B cell (primary cell): ENCODE data around the gene SEC16A. TPM values are rescaled to one million over a fixed set of nuclear protein-coding genes. Genes with fewer than 3 reads are reported as not detected.

Experiments used
- ATAC-seq: fragments of 200-7000 bp; cut with Tn5 transposase; one replicate; pipeline ENCODE4 v1.10.0; 2021; ENCODE audit warnings: low read depth, mild to moderate bottlenecking, moderate number of reproducible peaks, moderate library complexity
- CTCF ChIA-PET: fragments of 350-600 bp; sonication (Branson Sonifier 250); formaldehyde crosslinking; loops from one replicate; lab custom pipeline; 2021; ENCODE audit warnings: antibody characterized with exemption, inconsistent platforms; lab: Charles Lee
- POLR2A ChIA-PET: fragments of 350-600 bp; sonication (Branson Sonifier 250); formaldehyde crosslinking; loops from one replicate; lab custom pipeline; 2021; ENCODE audit warnings: antibody characterized with exemption; lab: Charles Lee
- DNase-seq: peaks from one replicate; pipeline ENCODE4 v3.0.0; 2013
- H2AFZ ChIP-seq: 2 replicates; pipeline ENCODE4 v1.6.1; 2012; ENCODE audit warnings: mild to moderate bottlenecking, low read depth, low read length; ENCODE audit not compliant: insufficient read depth, poor library complexity, severe bottlenecking
- H3K27ac ChIP-seq, 2 donors: 1 replicate in 1 of 2; 2 replicates in 1 of 2; pipeline ENCODE4 v1.5.1; 2012 to 2013; ENCODE audit warnings: low read length in 2 of 2, mild to moderate bottlenecking in 2 of 2, moderate library complexity in 1 of 2
- H3K27me3 ChIP-seq, 4 experiments: fragments of 200-600 bp in 1 of 4; sonication (generic) in 1 of 4; replicated peaks in 1 of 4; 1 replicate in 2 of 4; 2 replicates in 2 of 4; pipeline versions ENCODE4 v1.6.1 to v1.7.0; 2013 to 2016; ENCODE audit warnings: low read length in 3 of 4, mild to moderate bottlenecking in 2 of 4, mixed read lengths in 1 of 4, moderate library complexity in 1 of 4; ENCODE audit not compliant: insufficient read depth in 4 of 4, control insufficient read depth in 3 of 4; ENCODE audit errors: control extremely low read depth in 1 of 4
- H3K36me3 ChIP-seq, 2 experiments: replicated peaks in 1 of 2; 1 replicate in 1 of 2; 2 replicates in 1 of 2; pipeline versions ENCODE4 v1.6.1 to v1.7.1; 2013; ENCODE audit warnings: low read length in 1 of 2; ENCODE audit not compliant: insufficient read depth in 2 of 2, control insufficient read depth in 1 of 2; ENCODE audit errors: control extremely low read depth in 1 of 2, extremely low read depth in 1 of 2
- H3K4me1 ChIP-seq, 2 donors: fragments of 200-600 bp in 1 of 2; sonication (generic) in 1 of 2; 1 replicate in 1 of 2; 2 replicates in 1 of 2; pipeline versions ENCODE4 v1.5.1 to v1.6.1; 2013 to 2017; ENCODE audit warnings: low read length in 2 of 2; ENCODE audit not compliant: control insufficient read depth in 2 of 2, insufficient read depth in 2 of 2
- H3K4me2 ChIP-seq: replicated peaks from 2 replicates; pipeline ENCODE3; 2012; ENCODE audit warnings: mild to moderate bottlenecking, low read depth, low read length; ENCODE audit not compliant: poor library complexity, severe bottlenecking
- H3K4me3 ChIP-seq, 5 experiments: fragments of 200-600 bp in 1 of 5; sonication (generic) in 1 of 5; 1 replicate in 3 of 5; 2 replicates in 2 of 5; pipeline versions ENCODE4 v1.5.1 to v1.7.0; 2011 to 2016; ENCODE audit warnings: low read length in 4 of 5, mild to moderate bottlenecking in 4 of 5, low read depth in 2 of 5, control low read depth in 1 of 5, moderate library complexity in 1 of 5; ENCODE audit not compliant: insufficient read depth in 1 of 5; ENCODE audit errors: control extremely low read depth in 1 of 5, extremely low read depth in 1 of 5
- H3K79me2 ChIP-seq: fragments of 200-600 bp; sonication (generic); one replicate; pipeline ENCODE4 v1.6.0; 2016; ENCODE audit warnings: low read length; ENCODE audit not compliant: control insufficient read depth, insufficient read depth
- H3K9ac ChIP-seq: fragments of 200-600 bp; sonication (generic); 2 replicates; pipeline ENCODE4 v1.6.1; 2017; ENCODE audit warnings: mild to moderate bottlenecking, low read length, moderate library complexity
- H3K9me3 ChIP-seq, 3 donors: one replicate each; pipeline versions ENCODE4 v1.6.1 to v1.7.1; 2013; ENCODE audit warnings: low read length in 2 of 3; ENCODE audit not compliant: control insufficient read depth in 2 of 3, insufficient read depth in 1 of 3; ENCODE audit errors: control extremely low read depth in 1 of 3
- H4K20me1 ChIP-seq: 2 replicates; pipeline ENCODE4 v1.6.0; 2012; ENCODE audit warnings: mild to moderate bottlenecking, low read length; ENCODE audit not compliant: insufficient read depth, control insufficient read depth, poor library complexity, severe bottlenecking
- H3K27ac Mint-ChIP-seq: one replicate; pipeline ENCODE4 v1.8.0; 2021; ENCODE audit warnings: mixed read lengths
- H3K27me3 Mint-ChIP-seq: one replicate; pipeline ENCODE4 v1.8.0; 2021; ENCODE audit warnings: mixed read lengths
- H3K4me1 Mint-ChIP-seq: one replicate; pipeline ENCODE4 v1.8.0; 2021; ENCODE audit warnings: mixed read lengths
- H3K4me3 Mint-ChIP-seq: one replicate; pipeline ENCODE4 v1.8.0; 2021; ENCODE audit warnings: mixed read lengths
- H3K9me3 Mint-ChIP-seq: one replicate; pipeline ENCODE4 v1.8.0; 2022; ENCODE audit warnings: mixed read lengths; ENCODE audit not compliant: insufficient read depth
- EZH2 ChIP-seq: IDR thresholded peaks from 2 replicates; pipeline ENCODE4 v1.6.1; 2012; ENCODE audit warnings: borderline replicate concordance, low read depth, mild to moderate bottlenecking, moderate library complexity, low read length; ENCODE audit not compliant: insufficient read depth, poor library complexity, severe bottlenecking
- WGBS: methylation state at CpG from one replicate; pipeline ENCODE4 v1.1.5; 2013; ENCODE audit warnings: missing lambda C conversion rate; ENCODE audit not compliant: insufficient coverage; 5-methylcytosine and 5-hydroxymethylcytosine counted together
- intact Hi-C: fragments of 100-400 bp; cut with micrococcal nuclease; formaldehyde crosslinking; loops from one replicate; pipeline ENCODE4 v1.10.0; 2022
- polyA plus RNA-seq: library from polyadenylated mRNA; depleted of rRNA; stranded (reverse); fragments of >200 nt; gene quantifications from 2 replicates; pipeline ENCODE4 v1.2.3, GENCODE V29; 2012
- total RNA-seq, 2 donors: library from RNA; stranded (reverse); fragments of 120-200 nt in 1 of 2; gene quantifications; 1 replicate in 1 of 2; 2 replicates in 1 of 2; pipeline versions ENCODE4 v1.2.3 to v1.2.4, GENCODE V29; 2013 to 2022
- TF ChIP-seq, protein P1 (sequence below): fragments of 200-600 bp; IDR thresholded peaks from one replicate; pipeline ENCODE4 v1.8.0; 2022; ENCODE audit warnings: antibody characterized with exemption, mild to moderate bottlenecking

The SEC16A gene
- total and polyA plus RNA-seq, 2 donors (not counting 1 experiment from before 2014, with no cell fraction given), result 31.7 to 73.4 TPM

DNA sequence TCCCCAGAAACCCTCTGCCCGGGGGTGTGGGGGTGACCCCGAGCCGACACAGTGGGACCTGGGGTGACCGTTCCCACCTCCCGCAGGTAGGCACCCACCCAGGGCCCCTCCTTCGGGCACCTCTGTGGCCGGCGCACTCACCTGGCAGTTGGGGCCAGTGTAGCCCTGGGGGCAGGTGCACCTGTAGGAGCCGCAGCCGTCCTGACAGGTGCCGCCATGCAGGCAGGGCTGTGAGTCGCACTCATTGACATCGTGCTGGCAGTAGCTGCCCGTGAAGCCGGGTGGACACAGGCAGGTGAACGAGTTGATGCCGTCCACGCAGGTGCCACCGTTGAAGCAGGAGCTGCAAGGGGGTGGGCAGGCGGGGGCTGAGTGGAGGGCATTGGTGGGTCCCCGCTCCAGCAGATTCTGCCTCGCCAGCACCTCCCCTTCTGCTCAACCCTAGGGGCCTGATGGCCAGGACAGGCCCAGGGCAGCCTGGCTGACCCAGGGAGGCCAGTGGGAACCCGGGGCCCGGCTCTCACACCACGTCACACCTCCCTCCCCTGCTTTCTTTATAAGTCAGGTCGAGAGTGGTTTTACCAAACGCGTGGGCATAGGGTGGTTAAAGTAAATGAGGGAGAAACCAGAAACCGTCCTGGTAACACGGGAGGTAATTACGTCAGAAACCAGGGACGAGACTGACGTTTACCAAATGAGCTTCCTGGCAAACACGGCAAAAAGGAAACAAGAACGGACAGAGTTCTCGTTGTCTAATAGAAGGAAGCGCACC, 26.1 kb upstream of the SEC16A start:
- Histone ChIP-seq H3K27me3 (no peaks in the 10 kb centered on the region), H3K36me3 (peaks cover 0 to 91% of the 10 kb centered on the region in 2 experiments), H3K4me3 (no peak overlapping the region), H3K4me1 (no peaks in the 10 kb centered on the region), H4K20me1 (no peaks in the 10 kb centered on the region), H2AFZ (no peak overlapping the region), H3K9ac (no peak overlapping the region), H3K4me2 (no peak overlapping the region), H3K79me2 (no peaks in the 10 kb centered on the region), H3K9me3 (peaks cover 0 to 7% (median 0%) of the 10 kb centered on the region in 3 donors), H3K27ac (no peak overlapping the region)
- Mint-ChIP-seq H3K27me3 (no peaks in the 10 kb centered on the region), H3K27ac (no peak overlapping the region), H3K9me3 (no peaks in the 10 kb centered on the region), H3K4me1 (no peaks in the 10 kb centered on the region), H3K4me3 (no peak overlapping the region)
- no peak for ATAC-seq
- 92% methylated on average over 33 of the region's 37 CpGs for WGBS
- intact Hi-C loops, result no loop called here
- CTCF ChIA-PET, result no interaction called here
- POLR2A ChIA-PET, result no interaction called here
- TF ChIP-seq, protein P1, sequence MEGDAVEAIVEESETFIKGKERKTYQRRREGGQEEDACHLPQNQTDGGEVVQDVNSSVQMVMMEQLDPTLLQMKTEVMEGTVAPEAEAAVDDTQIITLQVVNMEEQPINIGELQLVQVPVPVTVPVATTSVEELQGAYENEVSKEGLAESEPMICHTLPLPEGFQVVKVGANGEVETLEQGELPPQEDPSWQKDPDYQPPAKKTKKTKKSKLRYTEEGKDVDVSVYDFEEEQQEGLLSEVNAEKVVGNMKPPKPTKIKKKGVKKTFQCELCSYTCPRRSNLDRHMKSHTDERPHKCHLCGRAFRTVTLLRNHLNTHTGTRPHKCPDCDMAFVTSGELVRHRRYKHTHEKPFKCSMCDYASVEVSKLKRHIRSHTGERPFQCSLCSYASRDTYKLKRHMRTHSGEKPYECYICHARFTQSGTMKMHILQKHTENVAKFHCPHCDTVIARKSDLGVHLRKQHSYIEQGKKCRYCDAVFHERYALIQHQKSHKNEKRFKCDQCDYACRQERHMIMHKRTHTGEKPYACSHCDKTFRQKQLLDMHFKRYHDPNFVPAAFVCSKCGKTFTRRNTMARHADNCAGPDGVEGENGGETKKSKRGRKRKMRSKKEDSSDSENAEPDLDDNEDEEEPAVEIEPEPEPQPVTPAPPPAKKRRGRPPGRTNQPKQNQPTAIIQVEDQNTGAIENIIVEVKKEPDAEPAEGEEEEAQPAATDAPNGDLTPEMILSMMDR, result no peak
- TF ChIP-seq EZH2, result no peak
- no peak for DNase-seq

DNA sequence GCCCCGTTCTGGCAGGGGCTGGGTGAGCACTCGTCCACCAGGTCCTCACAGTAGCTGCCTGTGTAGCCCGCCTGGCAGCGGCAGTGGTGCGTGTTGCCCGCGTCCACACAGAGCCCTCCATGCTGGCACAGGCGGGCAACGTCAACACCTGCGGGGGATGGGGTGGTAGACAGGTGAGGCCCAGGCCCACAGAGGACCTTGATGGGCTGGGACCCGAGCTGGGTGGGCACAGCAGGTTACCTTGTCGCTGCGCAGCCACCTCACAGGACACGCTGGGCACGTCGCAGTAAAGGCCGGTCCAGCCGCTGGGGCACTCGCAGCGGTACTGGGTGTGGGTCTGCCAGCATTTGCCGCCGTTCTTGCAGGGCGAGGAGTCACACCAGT, 25.1 kb upstream of the SEC16A start:
- Mint-ChIP-seq H3K9me3 (no peaks in the 10 kb centered on the region), H3K4me1 (no peaks in the 10 kb centered on the region), H3K4me3 (no peak overlapping the region), H3K27me3 (no peaks in the 10 kb centered on the region), H3K27ac (no peak overlapping the region)
- 97% methylated on average over 23 of the region's 23 CpGs for WGBS
- intact Hi-C loops, result no loop called here
- Histone ChIP-seq H3K9me3 (peaks cover 0 to 1% (median 0%) of the 10 kb centered on the region in 3 donors), H3K4me2 (no peak overlapping the region), H3K4me3 (no peak overlapping the region), H3K27ac (no peak overlapping the region), H3K4me1 (no peaks in the 10 kb centered on the region), H3K27me3 (no peaks in the 10 kb centered on the region), H4K20me1 (peaks cover 7% of the 10 kb centered on the region), H3K79me2 (no peaks in the 10 kb centered on the region), H2AFZ (no peak overlapping the region), H3K9ac (no peak overlapping the region), H3K36me3 (peaks cover 0 to 87% of the 10 kb centered on the region in 2 experiments)
- POLR2A ChIA-PET, result no interaction called here
- DNase-seq (no peak), ATAC-seq (no peak)
- TF ChIP-seq EZH2, result no peak
- TF ChIP-seq, protein P1, result no peak
- CTCF ChIA-PET, result no interaction called here
